ENCODE data around the gene ARHGEF10L.
A peak's percentile ranks its signal among the peaks of the same experiment; 100 is the strongest.
"Not testable (repeated sequence)": the region's sequence is repeated elsewhere in the genome, so short reads cannot be mapped to it uniquely, and the experiment has no call there.

The ARHGEF10L gene

DNA sequence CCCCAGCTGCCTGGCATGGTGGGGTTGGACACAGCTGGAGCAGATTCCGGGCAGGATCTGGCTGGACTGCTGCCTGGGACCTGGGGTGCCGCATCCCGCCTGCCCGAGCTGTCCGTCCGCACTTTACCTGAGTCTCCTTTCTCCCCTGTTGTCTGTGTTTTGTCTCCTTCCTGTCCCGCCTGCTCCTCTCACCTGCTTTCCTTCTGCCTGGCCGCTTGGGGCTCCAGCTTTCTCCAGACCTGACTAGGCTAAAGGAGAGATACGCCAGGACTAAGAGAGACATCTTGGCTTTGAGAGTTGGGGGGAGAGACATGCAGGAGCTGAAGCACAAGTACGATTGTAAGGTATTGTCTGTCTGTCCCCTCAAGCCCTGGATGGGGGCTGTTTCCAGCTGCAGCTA, 73.3 kb downstream of the ARHGEF10L start:
- no peak for DNase-seq (ENCODE audit: low read depth)

DNA sequence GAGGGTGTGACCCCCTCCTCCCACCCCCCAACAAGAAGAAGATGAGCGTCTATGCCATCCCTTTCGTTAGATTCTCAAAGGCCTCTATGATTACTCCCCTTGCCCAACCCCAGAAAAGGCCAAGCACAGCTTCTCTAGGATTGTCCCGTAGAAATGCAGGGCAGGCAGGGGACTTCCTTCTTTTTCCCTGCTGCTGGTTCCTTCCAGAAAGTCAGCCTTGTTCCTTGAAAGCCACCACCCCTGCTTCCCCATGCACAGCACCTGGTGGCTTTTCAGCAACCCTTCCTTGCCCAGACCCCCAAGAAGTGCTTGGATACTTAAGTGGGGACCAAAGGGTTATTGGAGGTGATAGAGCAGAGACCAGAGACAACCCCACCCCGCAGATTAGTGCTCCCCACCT, 75.1 kb downstream of the ARHGEF10L start:
- no peak for DNase-seq (ENCODE audit: low read depth)

DNA sequence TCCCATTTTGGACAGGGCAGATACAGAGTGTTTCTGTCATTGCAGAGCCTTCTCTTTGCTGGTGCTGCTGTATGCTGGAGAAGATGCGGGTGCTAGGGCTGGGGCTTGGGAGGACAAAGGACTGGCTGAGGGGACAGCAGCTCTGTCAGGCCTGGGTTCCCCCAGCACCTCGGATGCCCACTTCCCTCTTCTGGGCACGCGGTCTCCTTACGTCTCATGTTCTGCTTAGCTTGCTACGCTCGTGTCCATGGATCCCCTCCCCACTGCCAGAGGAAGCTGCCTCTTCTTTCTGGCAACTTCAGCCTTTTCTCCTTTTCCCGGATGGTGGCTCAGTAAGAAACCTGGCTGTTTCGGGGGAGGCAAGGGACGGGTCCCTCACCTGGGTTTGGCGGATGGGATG, 75.7 kb downstream of the ARHGEF10L start:
- no peak for DNase-seq (ENCODE audit: low read depth)

DNA sequence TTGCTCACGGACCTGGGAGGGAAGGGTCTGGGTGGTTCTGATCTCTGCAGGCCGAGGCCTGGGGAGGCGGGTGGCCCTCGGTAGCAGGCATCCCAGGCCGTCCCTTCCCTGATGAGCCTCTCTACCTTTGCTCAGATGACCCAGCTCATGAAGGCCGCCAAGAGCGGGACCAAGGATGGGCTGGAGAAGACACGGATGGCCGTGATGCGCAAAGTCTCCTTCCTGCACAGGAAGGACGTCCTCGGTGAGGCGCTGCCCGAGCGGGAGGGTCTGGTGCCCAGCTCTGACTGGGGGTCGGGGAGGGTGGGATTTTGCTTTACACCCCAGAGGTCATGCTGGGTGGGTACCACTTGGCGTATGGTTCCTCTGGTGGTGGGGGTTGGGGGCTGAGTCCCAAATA, 76.5 kb downstream of the ARHGEF10L start:
- DNase-seq (ENCODE audit: low read depth), result no peak

DNA sequence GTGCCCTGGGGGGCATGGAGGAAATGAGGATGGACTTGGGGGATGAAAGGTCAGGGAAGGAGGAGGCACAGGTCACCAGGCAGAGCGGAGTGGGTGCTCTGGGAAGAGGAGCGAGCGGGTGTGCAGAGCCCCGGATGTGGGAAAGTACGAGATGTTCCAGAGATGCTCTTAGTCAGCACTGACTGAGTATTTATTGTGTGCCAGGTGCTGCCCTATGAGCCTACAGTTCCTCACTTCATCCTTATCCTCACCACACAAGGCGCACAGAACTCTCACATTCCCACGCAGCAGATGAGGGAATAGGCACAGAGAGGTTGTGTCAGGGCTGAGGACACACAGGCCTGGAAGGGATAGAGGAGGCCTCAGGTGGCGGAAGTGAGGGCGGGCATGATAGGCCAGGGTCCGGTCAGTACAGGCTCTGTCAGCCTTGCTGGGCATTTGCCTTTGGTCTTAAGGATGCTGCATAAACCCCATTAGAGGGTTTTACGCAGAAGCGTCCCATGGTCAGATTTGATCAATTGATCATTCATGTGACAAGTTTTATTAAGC, 77.3 kb downstream of the ARHGEF10L start:
- no peak for DNase-seq (ENCODE audit: low read depth)

DNA sequence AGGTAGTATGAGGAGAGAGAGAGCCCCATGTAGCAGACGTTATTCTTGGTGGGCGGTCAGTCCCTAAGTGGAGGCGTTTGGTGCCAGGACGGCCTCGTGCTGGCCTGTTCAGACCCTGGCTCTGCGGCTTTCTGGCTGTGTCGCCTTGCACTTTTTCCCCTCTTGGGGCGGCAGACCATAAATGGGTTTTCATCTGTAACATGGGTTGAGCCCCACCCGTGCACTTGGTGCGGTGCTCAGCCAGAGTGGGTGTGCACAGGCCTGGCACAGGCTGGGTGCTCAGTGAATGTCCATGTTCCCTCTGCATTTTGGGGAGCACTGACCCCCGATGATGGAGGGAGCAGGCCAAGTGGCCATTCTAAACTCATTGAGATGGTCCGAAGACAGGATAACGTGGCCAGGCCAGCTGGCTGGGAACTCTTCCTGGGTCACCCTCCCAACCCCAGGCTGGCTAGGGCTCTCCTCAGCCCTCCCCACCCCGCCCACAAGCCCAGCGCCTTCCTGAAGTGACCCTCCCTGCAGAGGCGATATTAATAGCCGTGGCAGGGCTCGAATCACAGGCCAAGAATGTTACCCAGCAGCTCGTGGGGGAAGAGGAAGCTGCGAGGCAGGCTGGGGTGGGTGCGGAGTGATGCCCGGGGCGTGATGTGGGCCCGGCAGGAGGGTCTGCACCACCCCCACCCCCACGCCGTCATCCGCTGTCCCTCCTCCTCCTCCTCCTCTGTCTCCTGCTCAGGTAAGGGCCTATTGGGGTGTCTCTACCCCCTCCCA, 78.5 kb downstream of the ARHGEF10L start:
- no peak for DNase-seq (ENCODE audit: low read depth)

DNA sequence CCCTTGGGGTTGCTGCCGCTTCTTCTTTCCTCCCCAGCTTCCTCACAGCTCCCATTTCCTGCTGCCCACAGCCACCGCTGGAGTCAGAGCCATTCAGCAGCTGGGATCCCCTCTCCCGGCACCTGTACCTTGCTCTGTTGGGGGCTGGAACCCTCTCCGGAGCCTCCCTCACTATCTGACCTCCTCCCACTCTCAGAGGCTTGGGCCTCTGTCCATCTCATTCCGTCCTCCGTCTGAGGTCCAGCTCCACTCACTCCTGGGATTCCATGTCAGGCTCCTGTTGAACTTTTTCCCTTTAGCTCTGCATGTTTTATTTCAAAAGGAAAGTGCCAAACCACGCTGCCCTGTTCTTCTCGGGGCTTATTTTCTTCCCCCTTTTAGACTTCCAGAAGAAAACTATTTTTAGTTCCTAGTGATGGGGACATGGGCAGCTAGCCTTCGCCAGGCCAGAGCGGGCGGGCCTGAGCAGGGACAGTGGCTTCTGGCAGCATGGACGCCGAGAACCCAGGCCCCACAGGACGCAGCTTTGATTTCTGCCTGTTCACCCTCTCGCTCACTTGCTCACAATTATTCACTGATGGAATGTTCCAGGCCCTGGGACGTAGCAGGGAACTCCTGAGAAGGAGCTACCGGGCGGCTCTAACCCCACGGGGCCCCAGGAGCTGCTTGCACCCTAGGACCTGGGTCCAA, 79.2 kb downstream of the ARHGEF10L start:
- no peak for DNase-seq (ENCODE audit: low read depth)

DNA sequence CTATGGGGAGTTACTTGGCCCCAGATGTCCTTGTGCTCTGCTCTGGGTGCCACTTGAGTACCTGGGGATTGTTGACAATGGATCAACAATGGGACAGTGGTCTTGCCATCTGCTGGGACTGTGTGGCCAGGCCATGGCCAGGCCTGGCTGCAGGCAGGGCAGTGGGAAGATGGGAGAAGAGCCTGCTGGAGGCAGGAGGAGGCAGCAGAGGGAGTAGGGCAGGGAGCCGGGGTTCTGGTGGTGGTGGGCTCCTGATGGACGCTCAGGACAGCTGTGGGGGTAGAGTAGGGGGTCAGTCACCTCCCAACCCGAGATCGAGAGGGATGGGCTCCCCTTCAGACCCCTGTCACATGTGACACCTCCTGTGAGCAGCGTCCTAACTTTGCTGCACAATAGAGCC, 81.0 kb downstream of the ARHGEF10L start:
- DNase-seq (ENCODE audit: low read depth), result no peak

DNA sequence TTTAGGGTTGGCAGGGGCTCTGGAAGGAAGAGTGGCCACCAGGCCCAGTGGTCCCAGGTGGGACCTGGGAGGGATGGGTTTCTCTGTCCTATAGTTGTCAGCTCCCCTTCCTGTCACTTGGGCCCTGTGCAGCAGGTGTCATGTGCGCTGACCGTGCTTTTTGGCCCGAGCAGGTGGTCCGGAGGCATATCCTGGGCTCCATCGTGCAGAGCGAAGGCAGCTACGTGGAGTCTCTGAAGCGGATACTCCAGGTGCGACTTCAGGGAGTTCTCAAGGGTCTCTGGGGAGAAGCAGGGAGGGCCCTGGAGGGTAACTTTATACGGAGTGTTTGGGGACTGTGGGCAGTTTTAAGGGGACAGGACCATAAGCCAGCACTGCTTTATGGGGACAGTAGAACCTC, 82.2 kb downstream of the ARHGEF10L start:
- DNase-seq (ENCODE audit: low read depth), result no peak

DNA sequence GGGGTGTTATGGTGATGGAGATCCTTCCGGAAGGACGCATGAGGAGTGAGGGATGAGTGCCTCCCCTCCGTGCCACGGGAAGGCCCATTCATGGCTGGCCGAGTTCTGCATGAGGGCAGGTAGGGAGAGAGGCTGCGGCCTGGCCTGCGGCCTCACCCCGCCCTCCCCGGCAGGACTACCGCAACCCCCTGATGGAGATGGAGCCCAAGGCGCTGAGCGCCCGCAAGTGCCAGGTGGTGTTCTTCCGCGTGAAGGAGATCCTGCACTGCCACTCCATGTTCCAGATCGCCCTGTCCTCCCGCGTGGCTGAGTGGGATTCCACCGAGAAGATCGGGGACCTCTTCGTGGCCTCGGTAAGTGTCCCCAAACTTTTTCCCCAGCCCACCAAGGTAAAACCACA, 83.3 kb downstream of the ARHGEF10L start:
- no peak for DNase-seq (ENCODE audit: low read depth)

DNA sequence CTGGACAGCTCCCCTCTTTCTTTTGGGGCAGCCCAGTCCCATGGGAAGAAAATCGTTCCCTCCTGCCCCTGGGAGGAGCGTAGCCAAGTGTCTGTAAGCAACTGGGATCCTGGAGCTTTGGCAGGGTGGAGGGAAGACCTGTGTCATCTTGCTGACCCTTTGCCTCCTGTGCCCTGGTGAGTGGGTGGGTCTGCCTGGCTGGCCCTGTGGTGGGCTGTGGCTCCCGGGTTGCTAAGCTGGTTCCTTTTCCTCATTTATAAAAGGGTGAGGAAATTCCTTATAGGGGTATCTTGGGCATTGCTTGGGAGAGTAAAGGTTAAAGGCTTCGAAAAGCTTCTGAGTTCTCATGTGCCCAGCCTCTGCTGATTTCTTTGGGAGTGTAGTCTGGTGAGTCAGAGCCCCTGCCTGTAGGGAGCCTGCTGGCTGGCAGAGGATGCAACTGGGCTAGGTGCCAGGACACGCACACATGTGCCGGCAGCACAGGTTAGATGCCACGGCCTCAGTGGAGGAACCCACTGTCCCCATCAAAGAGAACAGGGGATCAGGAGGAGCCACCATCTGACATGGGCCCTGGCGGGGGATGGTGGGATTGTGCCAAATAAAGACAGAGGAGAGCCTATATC, 85.2 kb downstream of the ARHGEF10L start:
- DNase-seq (ENCODE audit: low read depth), result peak; percentile 46

DNA sequence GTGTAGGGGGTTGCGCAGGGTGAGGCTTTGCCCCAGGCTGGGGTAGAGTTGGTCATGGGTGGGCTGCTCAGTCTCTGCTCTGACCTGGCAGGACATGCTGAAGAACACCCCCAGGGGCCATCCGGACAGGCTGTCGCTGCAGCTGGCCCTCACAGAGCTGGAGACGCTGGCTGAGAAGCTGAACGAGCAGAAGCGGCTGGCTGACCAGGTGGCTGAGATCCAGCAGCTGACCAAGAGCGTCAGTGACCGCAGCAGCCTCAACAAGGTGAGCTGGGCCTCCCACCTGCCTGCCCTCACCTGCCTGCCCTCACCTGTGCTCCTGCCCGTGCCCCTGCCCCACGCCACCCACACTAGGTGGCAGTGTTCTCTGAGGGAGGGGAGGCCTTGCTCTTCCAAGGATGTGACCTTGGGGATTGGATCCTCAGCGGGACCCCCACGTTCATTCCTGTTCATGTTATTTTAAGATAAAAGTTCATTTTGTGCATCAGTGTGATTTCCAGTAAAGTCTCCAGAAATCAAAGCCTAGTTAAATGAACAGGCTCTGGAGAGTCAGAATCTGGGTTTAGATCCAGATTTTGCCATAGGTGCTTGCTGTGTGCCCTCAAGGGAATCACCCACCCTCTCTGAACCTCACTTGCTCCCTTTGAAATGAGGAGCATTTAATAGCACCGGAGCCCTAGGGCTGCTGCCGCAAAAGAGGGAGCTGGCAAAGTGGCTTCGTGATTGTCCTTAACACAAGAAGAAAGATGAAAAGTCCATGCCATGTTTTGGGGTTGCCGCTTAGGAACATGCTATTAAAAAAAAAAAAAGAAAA, 87.9 kb downstream of the ARHGEF10L start:
- no peak for DNase-seq (ENCODE audit: low read depth)

DNA sequence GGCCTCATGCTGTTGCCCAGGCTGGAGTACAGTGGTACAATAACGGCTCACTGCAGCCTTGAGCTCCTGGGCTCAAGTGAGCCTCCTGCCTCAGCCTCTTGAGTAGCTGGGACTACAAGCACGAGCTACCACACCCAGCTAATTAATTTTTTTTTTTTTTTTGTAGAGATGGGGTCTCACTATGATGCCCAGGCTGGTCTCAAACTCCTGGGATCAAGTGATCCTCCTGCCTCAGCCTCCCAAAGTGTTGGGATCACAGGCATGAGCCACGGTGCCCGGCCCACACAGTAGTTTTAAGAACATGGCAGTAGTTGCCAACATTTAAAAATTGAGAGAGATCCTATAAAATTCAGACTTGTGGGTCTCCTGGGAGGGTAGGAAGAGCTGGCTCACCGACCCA, 89.5 kb downstream of the ARHGEF10L start:
- DNase-seq (ENCODE audit: low read depth), result not testable (repeated sequence)

DNA sequence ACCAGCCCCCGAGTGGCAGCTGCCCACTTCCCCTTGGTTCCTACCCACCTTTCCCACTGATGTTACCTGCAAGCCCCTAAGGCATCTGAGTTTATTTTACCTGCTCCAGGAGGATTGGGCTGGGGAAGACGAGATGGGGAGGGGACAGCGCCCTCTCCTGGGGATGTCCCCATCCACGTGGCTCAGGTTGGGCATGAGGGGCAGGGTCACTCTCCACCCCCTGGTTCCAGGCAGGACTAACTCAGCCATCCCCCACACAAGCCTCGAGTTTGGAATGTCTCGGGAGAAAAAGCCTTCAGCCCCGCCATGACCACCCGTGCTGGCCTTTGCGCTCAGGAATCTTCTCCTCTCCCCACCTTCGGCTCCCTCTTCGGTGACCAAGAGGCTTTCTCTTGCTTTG, 90.0 kb downstream of the ARHGEF10L start:
- no peak for DNase-seq (ENCODE audit: low read depth)

DNA sequence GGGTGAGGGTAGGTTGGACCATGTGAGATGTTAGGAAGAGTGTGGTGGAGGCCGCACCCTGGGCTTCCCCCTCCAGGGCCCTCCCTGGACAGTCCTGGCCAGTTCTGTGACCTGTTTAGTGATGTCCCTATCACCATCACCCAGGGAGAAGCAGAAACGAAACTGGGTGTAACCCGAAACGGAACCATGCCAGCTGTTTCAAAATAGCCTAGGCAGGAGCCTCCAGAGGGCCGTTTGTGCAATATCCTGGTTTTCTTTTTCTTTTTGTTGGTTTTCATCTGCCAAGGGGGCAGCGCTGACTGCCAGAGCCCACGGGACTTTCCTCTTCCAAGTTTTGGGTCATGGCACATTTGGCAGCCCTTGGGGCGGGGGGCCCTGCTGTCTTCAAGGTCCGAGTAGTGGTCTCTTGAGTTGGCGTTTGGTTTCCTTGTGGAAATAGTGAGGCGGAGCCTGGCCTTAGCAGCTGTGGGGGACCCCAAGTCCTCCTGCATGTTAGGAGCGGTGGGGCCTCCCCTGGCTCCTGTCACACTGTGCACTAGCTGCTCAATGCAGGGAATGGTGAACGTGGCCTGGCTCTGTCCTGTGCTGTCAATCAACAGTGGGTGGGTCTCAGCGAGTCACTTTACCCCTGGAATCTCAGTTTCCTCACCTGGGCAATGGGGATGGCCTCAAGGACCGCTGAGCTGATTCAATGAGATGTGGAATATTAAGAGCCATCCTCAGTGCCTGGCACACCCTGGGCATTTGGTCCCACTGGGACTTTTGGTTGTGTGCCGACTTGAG, 90.7 kb downstream of the ARHGEF10L start:
- peak; percentile 44 for DNase-seq (ENCODE audit: low read depth)

DNA sequence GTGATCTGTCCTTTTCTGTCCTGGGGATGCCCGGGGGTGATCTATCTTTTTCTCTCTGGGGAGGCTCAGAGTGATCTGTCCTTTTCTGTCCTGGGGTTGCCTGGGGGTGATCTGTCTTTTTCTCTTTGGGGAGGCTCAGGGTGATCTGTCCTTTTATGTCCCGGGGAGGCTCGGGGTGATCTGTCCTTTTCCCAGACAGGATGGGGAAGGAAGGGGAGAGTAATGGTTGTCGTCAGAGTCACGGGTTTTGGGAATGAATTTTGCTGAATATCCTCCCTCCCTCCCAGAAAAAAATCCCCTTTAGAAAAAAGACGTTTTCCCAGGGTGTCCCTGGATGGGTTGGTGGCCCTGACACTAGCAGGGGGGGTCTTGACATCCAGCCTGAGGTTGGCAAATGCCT, 91.5 kb downstream of the ARHGEF10L start:
- DNase-seq (ENCODE audit: low read depth), result no peak

DNA sequence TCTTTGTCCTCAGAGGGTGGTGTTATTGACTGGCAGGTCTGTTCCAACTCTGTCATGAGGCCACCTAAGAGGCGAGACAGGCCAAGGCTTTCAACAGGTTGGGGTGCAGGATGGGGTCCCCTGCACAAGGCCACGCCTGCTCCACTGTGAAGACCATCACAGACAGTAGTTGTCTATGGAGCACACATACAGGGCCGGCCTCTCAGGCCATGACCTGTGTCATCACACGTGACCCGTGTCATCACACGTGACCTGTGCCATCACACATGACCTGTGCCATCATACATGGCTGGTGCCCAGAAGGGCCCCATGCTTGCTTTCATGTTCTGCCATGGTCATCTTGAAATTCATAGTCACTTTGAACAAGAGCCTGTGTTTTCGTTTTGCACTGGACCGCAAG, 91.9 kb downstream of the ARHGEF10L start:
- DNase-seq (ENCODE audit: low read depth), result no peak

DNA sequence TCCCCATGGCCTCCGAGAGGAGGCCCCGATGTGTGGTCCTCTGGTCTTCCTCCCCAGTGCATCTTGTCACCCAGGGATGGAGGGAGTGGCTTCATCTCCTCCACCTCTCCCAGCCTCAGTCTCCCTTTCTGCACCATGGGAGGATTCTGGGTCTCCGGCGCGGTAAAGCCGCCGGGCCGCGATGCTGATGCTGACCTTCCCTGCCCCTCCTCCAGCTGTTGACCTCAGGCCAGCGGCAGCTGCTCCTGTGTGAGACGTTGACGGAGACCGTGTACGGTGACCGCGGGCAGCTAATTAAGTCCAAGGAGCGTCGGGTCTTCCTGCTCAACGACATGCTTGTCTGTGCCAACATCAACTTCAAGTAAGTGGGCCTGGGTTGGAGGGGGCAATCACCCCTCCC, 92.6 kb downstream of the ARHGEF10L start:
- no peak for DNase-seq (ENCODE audit: low read depth)

DNA sequence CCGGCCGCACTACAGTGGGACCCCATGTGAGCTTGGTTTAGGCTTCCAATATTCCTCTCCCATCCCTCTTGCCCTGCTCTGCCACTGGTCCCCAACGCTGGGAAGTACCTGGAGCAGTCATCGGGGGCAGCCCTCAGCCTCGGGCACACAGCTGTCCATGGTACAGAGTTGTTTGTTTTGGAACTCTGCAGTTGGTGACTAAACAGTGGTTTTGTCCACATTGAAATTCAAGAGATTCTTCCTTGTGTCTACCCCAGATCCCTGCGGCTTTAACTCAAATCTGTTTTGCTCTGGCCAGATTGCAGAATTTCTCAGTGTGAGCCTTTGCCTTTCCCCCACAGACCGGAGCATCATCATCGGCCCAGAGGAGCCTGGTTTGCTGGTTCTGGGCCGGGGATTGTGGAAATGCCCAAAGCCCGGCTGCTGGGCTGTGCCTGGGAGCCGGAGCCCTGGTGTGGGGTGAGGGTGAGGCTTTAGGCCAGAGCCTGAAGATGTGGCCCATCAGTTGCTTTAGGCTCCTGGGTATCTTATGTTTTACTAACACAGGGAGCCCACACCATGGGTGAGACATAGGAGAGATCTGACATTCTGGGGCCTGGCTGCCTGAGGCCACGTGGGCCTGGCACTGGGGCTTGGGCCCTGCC, 93.2 kb downstream of the ARHGEF10L start:
- DNase-seq (ENCODE audit: low read depth), result no peak

DNA sequence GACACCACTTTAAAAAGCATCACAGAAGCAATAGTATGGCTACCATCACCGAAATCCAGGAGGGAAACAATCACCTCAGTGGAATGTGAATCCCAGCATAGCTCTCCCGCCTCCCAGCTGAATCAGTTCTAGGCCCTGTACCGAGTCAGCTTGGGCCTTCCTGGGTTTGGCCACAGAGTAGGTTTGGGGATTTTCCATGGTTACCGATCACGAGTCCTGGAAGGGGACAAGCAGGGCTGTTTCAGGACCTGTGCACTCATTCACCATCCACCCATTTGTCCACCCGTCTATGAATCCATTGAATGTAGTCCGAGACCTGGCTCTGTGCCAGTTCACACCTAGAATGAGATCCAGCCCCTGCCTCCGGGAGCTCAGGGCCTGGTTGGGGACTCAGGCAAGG, 94.2 kb downstream of the ARHGEF10L start:
- peak; percentile 36 for DNase-seq (ENCODE audit: low read depth)

DNA sequence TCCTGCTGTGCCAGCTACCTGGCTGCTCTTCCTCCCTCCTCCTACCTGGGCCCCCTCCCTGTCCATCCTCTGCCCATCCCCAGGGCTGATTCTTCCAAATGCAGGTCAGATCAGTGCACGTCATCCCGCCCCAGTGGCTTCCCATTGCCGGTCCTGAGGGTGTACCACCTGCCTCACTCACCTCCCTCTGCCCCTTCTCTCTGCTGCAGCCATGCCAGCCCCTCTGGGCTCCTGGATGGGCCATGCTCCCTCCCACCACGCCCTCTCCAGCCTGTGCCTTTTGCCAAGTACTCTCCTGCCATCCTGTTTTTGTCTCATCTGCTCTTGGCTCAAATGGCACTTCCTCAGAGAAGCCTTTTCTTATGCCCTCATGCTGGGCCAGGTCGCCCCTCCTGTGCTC, 95.8 kb downstream of the ARHGEF10L start:
- DNase-seq (ENCODE audit: low read depth), result no peak
